ENCODE measurements around the gene SLX9.

The SLX9 gene

DNA sequence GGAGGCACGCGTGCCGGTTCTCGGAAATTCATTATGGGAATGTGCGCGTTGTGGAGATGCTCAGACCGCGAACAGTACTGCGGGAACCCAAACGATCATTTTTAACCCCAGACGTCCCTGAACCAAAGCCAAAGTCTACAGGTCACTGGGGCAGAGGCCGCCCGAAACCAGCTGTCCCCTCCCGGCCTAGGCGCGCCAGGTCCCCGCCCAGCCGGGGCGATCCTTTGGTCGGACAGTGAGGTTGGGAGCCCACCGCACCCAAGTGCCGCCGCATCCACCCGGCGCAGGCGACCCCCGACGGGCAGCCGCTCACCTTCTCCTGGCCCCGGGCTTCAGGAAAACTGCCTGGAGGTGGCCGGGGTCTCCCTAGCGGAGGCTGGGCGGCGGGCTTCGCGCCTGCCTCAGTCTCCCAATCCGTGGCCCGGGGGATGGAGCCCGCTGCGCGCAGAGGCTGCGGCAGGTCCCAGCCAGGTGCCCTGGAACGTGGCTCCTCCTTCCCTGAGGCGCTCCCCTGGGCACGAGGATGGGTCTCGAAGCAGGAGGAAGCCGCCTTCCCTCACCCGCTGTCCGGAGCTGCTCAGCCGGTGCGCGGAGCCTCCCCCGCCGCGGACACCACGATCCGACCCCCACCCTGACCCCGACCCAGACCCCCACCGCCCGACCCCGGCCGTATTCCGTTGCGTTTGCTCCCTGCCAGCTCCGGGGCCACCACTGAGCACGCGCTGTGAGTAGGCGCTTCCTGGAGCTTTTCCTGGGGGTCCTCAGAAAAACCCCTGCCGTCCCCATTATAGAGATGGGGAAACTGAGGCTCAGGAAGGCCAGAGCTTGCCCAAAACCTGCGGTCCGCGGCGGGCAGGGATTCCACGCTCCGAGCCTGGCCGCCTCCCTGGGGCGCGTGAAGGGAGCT lies 8.1 kb upstream of the SLX9 start:
- no peak for DNase-seq

DNA sequence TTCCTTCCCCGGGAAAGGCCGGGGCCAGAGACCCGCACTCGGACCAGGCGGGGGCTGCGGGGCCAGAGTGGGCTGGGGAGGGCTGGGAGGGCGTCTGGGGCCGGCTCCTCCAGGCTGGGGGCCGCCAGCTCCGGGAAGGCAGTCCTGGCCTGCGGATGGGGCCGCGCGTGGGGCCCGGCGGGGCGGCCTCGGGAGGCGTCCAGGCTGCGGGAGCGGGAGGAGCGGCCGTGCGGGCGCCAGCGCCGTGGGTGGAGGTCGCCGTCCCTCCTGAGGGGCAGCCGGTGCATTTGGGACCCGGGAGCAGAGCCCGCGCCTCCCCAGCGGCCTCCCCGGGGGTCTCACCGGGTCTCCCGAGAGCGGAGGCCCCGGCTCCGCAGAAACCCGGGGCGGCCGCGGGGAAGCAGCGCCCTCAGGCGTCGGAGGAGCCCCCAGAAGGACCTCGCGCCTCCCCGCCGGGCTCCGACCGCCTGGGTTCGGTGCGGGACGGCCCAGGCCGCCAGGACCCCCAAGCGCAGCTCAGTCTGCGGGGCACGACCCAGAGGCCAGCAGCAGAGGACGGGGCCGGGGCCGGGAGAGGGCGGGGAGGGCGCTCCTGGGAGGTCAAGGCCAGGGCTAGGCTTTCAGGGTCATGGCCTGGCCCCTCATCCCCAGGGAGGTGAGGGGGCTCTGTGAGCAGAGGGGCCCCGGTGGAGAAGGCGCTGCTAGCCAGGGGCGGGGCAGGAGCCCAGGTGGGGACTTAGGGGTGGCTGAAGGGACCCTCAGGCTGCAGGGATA lies 7.2 kb upstream of the SLX9 start:
- no peak for DNase-seq

- no peak for DNase-seq
Observed at GRCh38 chr21:44933199-44933917, 6.5 kb upstream of the SLX9 start.

- no peak for DNase-seq
Observed at GRCh38 chr21:44933918-44934260, 5.9 kb upstream of the SLX9 start.

GRCh38 chr21:44934276-44934675 lies 5.6 kb upstream of the SLX9 start:
- DNase-seq: no peak

DNA sequence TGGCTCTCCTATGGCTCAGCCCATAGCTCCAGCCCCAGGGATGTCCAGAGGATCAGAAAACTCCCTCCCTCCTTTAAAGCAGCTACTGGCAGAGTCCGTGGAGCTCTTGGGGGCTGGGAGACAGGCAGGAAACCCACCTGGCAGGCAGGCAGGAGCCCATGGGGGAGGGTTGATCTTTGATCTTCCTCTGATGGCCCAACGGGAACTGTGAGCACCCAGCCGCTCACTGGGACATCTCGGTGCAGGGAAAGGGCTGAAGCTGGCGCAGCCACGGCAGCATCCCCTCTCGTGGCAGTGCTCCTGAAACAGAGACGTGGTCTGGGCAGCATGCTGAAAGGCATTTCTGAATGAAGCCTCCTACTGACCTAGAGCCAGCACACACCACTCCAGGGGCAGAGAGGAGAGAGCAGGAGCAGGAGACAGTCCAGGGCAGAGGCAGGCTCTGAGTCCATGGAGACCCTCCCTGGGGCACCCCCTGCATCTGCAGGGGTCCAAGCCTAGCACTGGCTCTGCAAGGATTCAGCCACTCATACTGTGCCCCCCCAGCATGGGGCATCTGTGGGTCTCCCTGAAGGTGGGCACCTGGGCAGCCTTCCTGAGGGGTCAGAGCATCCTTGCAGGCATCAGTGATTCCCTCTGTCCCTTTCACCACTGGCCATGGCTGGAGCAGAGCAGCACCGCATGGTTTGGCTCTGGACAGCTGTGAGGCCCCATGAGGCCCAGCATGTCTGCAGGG lies 4.9 kb upstream of the SLX9 start:
- no peak for DNase-seq

DNA sequence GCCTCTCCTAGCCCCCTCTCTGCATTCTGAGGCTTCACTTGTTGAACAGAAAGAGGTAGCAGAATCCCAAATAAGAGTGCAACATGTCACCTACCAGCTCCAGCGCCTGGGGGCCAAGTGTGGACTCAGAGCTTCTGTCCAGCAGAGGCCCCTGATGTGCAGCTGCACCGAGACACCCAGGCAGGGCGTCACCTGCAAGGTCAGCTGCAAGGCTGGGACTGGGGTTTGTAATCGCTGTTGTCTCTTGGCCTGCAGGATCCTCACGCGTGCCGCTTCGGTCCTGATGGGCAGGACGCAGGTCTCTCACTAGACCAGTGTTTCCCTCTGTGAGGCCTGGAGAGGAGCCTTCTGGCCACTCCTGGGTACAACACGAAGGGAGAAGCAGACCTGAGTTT lies 4.3 kb upstream of the SLX9 start:
- no peak for DNase-seq

- DNase-seq: no peak
Observed at GRCh38 chr21:44938772-44939531, 877 bp upstream of the SLX9 start.

DNA sequence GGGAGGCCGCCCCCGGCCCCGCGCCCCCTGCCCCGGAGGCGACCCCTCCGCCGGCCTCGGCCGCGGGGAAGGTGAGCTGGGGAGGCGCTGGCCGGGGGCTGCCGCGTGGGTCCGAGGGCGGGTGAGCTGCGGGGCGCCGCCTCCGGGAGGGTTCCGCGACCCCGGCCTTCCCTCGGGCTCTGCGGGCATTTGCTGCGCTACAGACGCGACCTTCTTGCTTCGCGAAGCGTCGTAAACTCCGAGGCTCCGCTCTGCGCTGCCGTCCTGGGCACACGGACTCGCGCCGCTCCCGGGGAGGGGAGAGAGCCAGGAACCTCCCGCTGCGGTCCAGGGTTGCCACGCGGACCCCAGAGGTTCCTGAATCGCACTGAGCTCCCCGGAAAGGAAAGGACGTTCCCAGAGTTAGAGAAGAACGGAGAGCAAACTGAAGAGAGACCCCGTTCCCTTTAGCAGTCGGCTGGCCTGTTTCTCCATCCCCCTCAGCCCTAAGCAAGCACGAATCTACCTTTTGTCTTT lies 345 bp downstream of the SLX9 start:
- DNase-seq: no peak

DNA sequence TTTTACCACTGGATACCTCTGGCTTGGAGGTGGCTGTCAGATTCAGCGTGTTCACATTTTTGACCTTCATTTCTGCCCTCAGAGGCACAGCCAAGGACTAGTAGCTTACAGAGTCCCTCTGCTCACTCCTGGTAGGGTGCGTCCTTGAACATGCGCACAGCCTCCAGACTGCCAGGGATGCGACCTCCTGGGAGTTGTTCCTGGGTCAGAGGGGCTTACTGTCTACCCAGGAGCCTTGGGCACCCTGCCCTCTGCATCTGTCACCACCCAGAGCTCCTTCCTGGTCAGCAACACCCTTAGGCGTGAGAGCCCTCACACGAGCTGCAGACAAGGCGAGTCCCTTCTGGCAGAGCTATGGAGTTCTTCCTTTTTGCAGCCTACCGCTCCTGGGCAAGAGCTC lies 1.7 kb downstream of the SLX9 start:
- DNase-seq: no peak

GRCh38 chr21:44942566-44942965 lies 2.7 kb downstream of the SLX9 start:
- DNase-seq: no peak

DNA sequence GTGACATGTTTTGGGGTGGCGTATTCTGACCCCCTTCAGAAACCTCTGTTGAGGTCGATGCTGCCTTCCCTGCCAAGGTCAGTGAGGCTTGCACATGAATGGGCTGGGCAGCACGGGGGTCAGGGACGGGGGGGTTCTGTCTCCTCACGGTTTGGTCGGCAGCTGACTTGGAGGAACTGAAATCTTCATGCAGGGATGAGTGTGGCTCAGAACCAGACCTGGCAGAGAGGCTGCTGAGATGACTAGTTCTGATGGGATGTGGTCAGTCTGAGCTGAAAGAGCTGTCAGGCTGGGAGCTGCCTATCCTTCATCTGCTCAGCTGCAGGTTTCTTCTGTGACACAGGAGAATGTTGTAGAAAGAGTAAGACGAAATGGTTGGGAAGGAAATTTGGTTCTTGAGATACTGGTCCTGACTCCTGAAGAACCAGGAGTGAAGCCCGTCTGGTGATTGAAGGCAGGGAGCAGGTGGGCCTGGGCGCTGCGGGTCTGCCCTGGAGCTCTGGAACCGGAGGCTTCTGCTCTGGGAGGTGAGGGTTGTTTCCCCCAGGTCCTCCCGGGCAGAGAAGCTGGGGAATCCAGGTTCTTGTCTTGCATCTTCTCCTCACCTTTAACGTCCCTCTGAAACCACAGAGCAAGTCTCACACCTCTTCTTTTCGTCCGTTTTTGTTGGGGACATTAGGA lies 3.3 kb downstream of the SLX9 start:
- no peak for DNase-seq

GRCh38 chr21:44943686-44944550 lies 4.1 kb downstream of the SLX9 start:
- no peak for DNase-seq

DNA sequence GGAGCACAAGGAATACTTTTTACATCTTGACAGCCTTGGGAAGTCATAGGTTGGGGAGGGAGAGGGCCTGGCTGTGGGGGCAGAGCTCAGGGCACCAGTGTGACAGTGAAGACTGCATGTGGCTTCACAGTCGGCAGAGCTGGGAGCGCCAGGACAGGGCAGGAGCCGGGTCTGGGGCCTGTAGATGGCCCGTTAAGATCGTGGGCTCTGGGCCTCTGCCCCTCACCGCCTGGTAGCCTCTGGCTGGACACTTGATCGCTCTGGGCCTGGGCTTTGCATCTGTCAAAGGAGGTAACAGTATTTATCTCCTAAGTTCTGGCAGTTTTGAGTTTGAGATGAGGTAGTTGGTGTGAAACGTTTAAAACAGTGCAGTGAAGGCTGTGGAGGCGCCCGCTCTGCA lies 4.8 kb downstream of the SLX9 start:
- DNase-seq: no peak

- no peak for DNase-seq
Observed at GRCh38 chr21:44946254-44947041, 6.6 kb downstream of the SLX9 start.

- DNase-seq: no peak
Observed at GRCh38 chr21:44947111-44947929, 7.5 kb downstream of the SLX9 start.

DNA sequence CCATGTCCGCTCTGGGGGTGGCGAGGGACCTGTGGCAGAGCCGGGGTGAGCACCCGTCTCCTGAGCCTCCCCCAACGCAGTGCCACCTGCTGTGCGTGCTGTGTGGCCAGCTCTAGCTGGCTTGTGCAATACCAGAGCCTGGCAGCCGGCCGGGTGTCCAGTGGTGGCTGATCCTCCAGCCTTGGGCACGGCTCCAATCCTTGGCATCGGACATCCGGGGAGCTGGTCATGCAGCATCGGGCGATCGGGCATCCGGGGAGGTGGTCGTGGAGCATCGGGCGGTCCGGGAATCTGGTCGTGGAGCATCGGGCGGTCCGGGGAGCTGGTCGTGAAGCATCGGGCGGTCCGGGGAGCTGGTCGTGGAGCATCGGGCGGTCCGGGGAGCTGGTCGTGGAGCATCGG lies 8.1 kb downstream of the SLX9 start:
- DNase-seq: no peak

- DNase-seq: no peak
Observed at GRCh38 chr21:44948426-44949120, 8.7 kb downstream of the SLX9 start.
